ENCODE results near the gene ZMYM5. TPM values are rescaled to one million over a fixed set of nuclear protein-coding genes. Genes with fewer than 3 reads are reported as not detected.

Gene ZMYM5
- total RNA-seq, 2 donors from 2014 or later = 6.4 to 13.8 TPM

DNA sequence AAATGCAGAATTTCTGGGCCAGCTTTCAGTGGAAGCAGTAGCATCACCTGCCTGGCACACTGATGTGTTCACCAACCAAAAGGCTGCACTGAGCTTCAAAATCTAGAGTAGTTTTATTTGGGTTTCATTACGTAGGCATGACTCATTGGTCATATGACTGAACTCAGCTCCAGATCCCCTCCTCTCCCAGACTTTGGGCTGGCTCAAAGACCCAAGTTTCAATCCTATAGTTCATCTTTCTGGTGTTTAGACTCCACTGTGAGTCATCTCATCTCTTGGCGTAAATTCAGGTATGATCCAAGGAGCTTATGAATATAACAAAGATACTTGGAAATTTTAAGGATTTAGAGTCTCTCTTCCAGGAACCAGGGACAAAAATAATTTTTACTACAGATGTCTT lies 17.7 kb downstream of the ZMYM5 start:
- Histone ChIP-seq H3K9ac (ENCODE audit: low read depth in 2 of 2, low read length in 2 of 2) (no peak overlapping the region), H3K4me3 (no peak overlapping the region), H3K9me3 (no peaks in the 10 kb centered on the region), H3K36me3 (no peaks in the 10 kb centered on the region), H3K27ac (no peak overlapping the region), H3K4me1 (no peaks in the 10 kb centered on the region), H3K27me3 (no peaks in the 10 kb centered on the region)
- peak; percentile 23 for DNase-seq
- no peak for TF ChIP-seq CTCF (IDR thresholded peaks at IDR 0.05)
- intact Hi-C loops (cut with DNase I) = no loop called here

- no peaks in the 10 kb centered on the region for H3K9me3 ChIP-seq
- DNase-seq = no peak
- intact Hi-C loops (cut with DNase I) = no loop called here
- H3K27me3 ChIP-seq = no peaks in the 10 kb centered on the region
- no peak overlapping the region for H3K27ac ChIP-seq
- TF ChIP-seq CTCF (IDR thresholded peaks at IDR 0.05) = no peak
- no peaks in the 10 kb centered on the region for H3K36me3 ChIP-seq
- no peaks in the 10 kb centered on the region for H3K4me1 ChIP-seq
- H3K4me3 ChIP-seq = no peak overlapping the region
- H3K9ac ChIP-seq (ENCODE audit: low read depth in 2 of 2, low read length in 2 of 2) = no peak overlapping the region
Measured at GRCh38 chr13:19838865-19839275, 24.6 kb downstream of the ZMYM5 start.

DNA sequence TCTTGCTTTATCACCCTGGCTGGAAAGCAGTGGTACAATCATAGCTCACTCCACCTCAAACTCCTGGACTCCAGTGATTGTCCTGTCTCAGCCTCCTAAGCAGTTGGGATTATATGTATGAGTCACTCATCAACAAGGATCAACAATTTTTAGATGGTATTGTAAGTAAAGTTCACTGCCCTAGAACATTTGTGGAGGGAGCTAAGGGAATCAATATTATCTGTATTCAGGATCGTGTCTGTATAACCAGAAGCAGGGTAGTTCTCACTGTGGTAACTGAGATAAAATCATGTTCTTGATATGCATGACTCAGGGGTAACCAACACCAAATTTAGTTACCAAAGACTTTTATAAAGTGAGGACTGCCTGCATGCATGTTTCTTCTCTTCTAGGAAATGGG lies 27.0 kb downstream of the ZMYM5 start:
- H3K4me3 ChIP-seq = no peak overlapping the region
- H3K27ac ChIP-seq = no peak overlapping the region
- no peaks in the 10 kb centered on the region for H3K27me3 ChIP-seq
- TF ChIP-seq CTCF (IDR thresholded peaks at IDR 0.05) = no peak
- H3K9me3 ChIP-seq = no peaks in the 10 kb centered on the region
- DNase-seq = no peak
- H3K36me3 ChIP-seq = no peaks in the 10 kb centered on the region
- no peaks in the 10 kb centered on the region for H3K4me1 ChIP-seq
- no peak overlapping the region for H3K9ac ChIP-seq (ENCODE audit: low read depth in 2 of 2, low read length in 2 of 2)
- intact Hi-C loops (cut with DNase I) = no loop called here

DNA sequence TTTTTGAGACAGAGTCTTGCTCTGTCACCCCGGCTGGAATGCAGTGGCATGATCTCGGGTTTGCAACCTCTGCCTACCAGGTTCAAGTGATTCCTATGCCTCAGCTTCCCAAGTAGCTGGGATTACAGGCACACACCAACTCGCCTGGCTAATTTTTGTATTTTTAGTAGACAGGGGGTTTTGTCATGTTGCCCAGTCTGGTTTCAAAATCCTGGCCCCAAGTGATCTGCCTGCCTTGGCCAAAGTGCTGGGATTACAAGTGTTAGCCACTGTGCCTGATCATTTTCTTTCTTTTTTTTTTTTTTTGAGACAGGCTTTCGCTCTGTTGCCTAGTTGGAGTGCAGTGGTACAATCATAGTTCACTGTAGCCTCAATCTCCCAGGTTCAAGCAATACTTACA lies 28.7 kb downstream of the ZMYM5 start:
- intact Hi-C loops (cut with DNase I) = no loop called here
- Histone ChIP-seq H3K27me3 (no peaks in the 10 kb centered on the region), H3K36me3 (peaks cover 3% of the 10 kb centered on the region), H3K9ac (ENCODE audit: low read depth in 2 of 2, low read length in 2 of 2) (no peak overlapping the region), H3K4me1 (no peaks in the 10 kb centered on the region), H3K4me3 (no peak overlapping the region), H3K9me3 (no peaks in the 10 kb centered on the region), H3K27ac (no peak overlapping the region)
- TF ChIP-seq CTCF (IDR thresholded peaks at IDR 0.05) = no peak
- DNase-seq = no peak

DNA sequence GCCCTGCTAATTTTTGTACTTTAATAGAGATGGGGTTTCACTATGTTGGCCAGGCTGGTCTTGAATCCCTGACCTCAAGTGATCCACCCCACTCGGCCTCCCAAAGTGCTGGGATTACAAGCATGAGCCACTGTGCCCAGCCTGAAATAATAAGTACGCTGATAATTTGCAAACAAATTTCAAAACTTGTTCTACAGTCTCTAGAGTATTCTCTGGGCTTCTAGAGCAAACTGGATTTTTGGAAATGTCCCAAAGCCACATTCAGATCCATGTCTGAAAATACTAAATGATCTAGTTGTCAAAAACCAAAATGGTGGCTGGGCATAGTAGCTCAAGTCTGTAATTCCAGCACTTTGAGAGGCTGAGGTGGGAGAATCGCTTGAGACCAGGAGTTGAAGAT lies 40.8 kb downstream of the ZMYM5 start:
- no peak for DNase-seq
- Histone ChIP-seq H3K9me3 (no peaks in the 10 kb centered on the region), H3K27me3 (no peaks in the 10 kb centered on the region), H3K27ac (no peak overlapping the region), H3K36me3 (peaks cover 6% of the 10 kb centered on the region), H3K9ac (ENCODE audit: low read depth in 2 of 2, low read length in 2 of 2) (no peak overlapping the region), H3K4me3 (no peak overlapping the region), H3K4me1 (no peaks in the 10 kb centered on the region)
- TF ChIP-seq CTCF (IDR thresholded peaks at IDR 0.05) = no peak
- intact Hi-C loops (cut with DNase I) = no loop called here
